Measurements from ENCODE around the gene EIF4E2. TPM values are rescaled to one million over a fixed set of nuclear protein-coding genes. Genes with fewer than 3 reads are reported as not detected.

The EIF4E2 gene
- total and polyA plus RNA-seq, 2 of the 4 experiments (the other 2 are of a cell fraction) = 52.1 to 105 TPM

DNA sequence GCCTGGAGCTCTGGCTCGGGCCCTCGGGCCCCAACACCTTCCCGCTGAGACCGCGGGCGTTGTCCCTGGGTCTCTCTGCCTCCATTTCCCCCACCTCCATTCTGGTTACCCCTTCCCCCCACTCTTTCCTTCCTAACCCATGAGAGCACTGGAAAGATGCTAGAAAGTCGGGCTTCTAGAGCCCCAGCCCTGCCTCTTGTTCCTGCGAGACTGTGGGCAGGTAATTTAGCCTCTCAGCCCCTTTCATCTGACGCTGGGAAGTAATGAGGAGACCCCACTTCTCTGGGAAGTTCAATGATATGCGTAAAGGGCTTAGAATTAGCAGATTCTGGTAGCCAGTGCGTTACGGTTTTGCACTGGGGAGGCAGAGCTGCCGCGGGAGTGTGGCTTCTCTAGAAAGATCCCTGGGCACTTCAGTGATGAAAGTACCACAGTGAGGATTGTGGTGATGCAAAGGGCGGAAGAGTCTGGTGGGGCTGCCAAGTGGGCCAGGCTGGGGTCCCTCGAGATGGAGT is 46.6 kb upstream of the EIF4E2 start:
- H3K4me2 ChIP-seq (ENCODE audit: low read depth, low read length) = no peak overlapping the region
- DNase-seq = no peak
- no peak overlapping the region for H2BK15ac ChIP-seq (ENCODE audit: low read depth, low read length)
- BruUV-seq (replicated peaks) = no TSS peak
- ChIA-PET CTCF (no interaction called here), POLR2A (ENCODE audit: unreplicated experiment) (no interaction called here)
- no peaks in the 10 kb centered on the region for H4K20me1 ChIP-seq (ENCODE audit: insufficient read depth, low read length)
- H4K8ac ChIP-seq (ENCODE audit: low read depth in 2 of 2, low read length in 2 of 2) = no peak overlapping the region
- H3K4me1 ChIP-seq (ENCODE audit: control insufficient read depth, insufficient read depth, low read length) = no peaks in the 10 kb centered on the region
- H3K23ac ChIP-seq (ENCODE audit: low read depth, low read length) = no peak overlapping the region
- no peak overlapping the region for H2BK20ac ChIP-seq (ENCODE audit: low read depth, low read length)
- H3K36me3 ChIP-seq (ENCODE audit: control insufficient read depth, insufficient read depth, low read length) = no peaks in the 10 kb centered on the region
- in situ Hi-C loops (cut with MboI; ENCODE audit: low sequenced_read_pairs) = no loop called here
- H3K27me3 ChIP-seq (ENCODE audit: control insufficient read depth, insufficient read depth, low read length) = peaks cover 68% of the 10 kb centered on the region
- dilution Hi-C loops (cut with HindIII; ENCODE audit: low sequenced_read_pairs, unreplicated experiment) = no loop called here
- no peak overlapping the region for H3K4ac ChIP-seq (ENCODE audit: low read depth, low read length)
- no peak overlapping the region for H2BK120ac ChIP-seq (ENCODE audit: low read depth, low read length)
- no peaks in the 10 kb centered on the region for H3K9me1 ChIP-seq (ENCODE audit: insufficient read depth, low read length)
- ATAC-seq (ENCODE audit: low read depth) = no peak
- no peak overlapping the region for H3K14ac ChIP-seq (replicated peaks; ENCODE audit: low read depth, low read length)
- H3K18ac ChIP-seq (ENCODE audit: low read depth, low read length) = no peak overlapping the region
- H4K5ac ChIP-seq (ENCODE audit: low read depth, low read length) = no peak overlapping the region
- no peaks in the 10 kb centered on the region for H3K79me1 ChIP-seq (ENCODE audit: low read depth in 1 of 2, low read length in 2 of 2)
- H2BK5ac ChIP-seq (ENCODE audit: low read depth, low read length, poor library complexity, severe bottlenecking) = no peak overlapping the region
- no peaks in the 10 kb centered on the region for H3K9me3 ChIP-seq (ENCODE audit: control insufficient read depth, insufficient read depth, low read length)
- peak overlapping the region; percentile 33 for H2AFZ ChIP-seq (replicated peaks; ENCODE audit: low read length, poor library complexity)
- H3K9ac ChIP-seq (ENCODE audit: low read depth, low read length) = no peak overlapping the region
- TF ChIP-seq MAFK (IDR thresholded peaks at IDR 0.05; ENCODE audit: low read depth, low read length) (no peak), NFE2L2 (IDR thresholded peaks at IDR 0.05; ENCODE audit: low read depth, low read length) (no peak), FOS (IDR thresholded peaks at IDR 0.05; ENCODE audit: low read depth, low read length) (no peak), USF2 (IDR thresholded peaks at IDR 0.05; ENCODE audit: low read depth, low read length) (no peak), BHLHE40 (IDR thresholded peaks at IDR 0.05; ENCODE audit: low read depth, low read length) (no peak), RAD21 (IDR thresholded peaks at IDR 0.05; ENCODE audit: low read length) (no peak), POLR2A (IDR thresholded peaks at IDR 0.05; ENCODE audit: low read depth, low read length) (no peak), MXI1 (IDR thresholded peaks at IDR 0.05; ENCODE audit: borderline replicate concordance, low read depth, low read length) (no peak), RCOR1 (IDR thresholded peaks at IDR 0.05; ENCODE audit: insufficient replicate concordance, low read length) (no peak), MAZ (IDR thresholded peaks at IDR 0.05; ENCODE audit: borderline replicate concordance, low read depth, low read length) (no peak), CEBPB (IDR thresholded peaks at IDR 0.05; ENCODE audit: low read depth, low read length) (no peak), SMC3 (IDR thresholded peaks at IDR 0.05; ENCODE audit: low read depth, low read length) (no peak), CHD1 (IDR thresholded peaks at IDR 0.05; ENCODE audit: low read depth, low read length) (no peak), RFX5 (IDR thresholded peaks at IDR 0.05; ENCODE audit: low read depth, low read length) (no peak), ELK1 (IDR thresholded peaks at IDR 0.05; ENCODE audit: borderline replicate concordance, low read depth, low read length) (no peak)
- TF ChIP-seq, protein P1, sequence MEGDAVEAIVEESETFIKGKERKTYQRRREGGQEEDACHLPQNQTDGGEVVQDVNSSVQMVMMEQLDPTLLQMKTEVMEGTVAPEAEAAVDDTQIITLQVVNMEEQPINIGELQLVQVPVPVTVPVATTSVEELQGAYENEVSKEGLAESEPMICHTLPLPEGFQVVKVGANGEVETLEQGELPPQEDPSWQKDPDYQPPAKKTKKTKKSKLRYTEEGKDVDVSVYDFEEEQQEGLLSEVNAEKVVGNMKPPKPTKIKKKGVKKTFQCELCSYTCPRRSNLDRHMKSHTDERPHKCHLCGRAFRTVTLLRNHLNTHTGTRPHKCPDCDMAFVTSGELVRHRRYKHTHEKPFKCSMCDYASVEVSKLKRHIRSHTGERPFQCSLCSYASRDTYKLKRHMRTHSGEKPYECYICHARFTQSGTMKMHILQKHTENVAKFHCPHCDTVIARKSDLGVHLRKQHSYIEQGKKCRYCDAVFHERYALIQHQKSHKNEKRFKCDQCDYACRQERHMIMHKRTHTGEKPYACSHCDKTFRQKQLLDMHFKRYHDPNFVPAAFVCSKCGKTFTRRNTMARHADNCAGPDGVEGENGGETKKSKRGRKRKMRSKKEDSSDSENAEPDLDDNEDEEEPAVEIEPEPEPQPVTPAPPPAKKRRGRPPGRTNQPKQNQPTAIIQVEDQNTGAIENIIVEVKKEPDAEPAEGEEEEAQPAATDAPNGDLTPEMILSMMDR (conservative IDR thresholded peaks at IDR 0.05; ENCODE audit: low read depth, low read length) = no peak
- no peak overlapping the region for H3K4me3 ChIP-seq (ENCODE audit: insufficient read depth, low read depth, low read length)
- no peak overlapping the region for H4K91ac ChIP-seq (ENCODE audit: insufficient read depth, low read depth, low read length)
- WGBS, 2 experiments (ENCODE audit: extremely low coverage in 2 of 2, insufficient read length in 1 of 2) = 60% methylated on average over 1 of the region's 16 CpGs; no CpG with 5 or more reads in 1 of the 2 experiments
- no peak overlapping the region for H3K27ac ChIP-seq (ENCODE audit: insufficient read depth, low read length)
- no peak overlapping the region for H3K56ac ChIP-seq (ENCODE audit: extremely low read depth, insufficient read depth, low read length)
- intact Hi-C loops (cut with micrococcal nuclease) = loop anchor here (10.0 kb wide), 1 partner anchor 599 kb away; no protein-coding TSS in a partner anchor
- no peak overlapping the region for H2AK9ac ChIP-seq (replicated peaks; ENCODE audit: low read depth, low read length, poor library complexity)
- no peak overlapping the region for H2AK5ac ChIP-seq (ENCODE audit: low read depth, low read length)

Measured in IMR-90 (cell line).